H1 (cell line): Measurements from ENCODE around the gene SPHKAP. TPM values are rescaled to one million over a fixed set of nuclear protein-coding genes. Genes with fewer than 3 reads are reported as not detected.

ENCODE experiments used
- CTCF ChIA-PET: fragments of 300-600 bp; sonication (Branson Sonifier 250); formaldehyde crosslinking; loops from one replicate; lab custom pipeline; 2021; ENCODE audit not compliant: partially characterized antibody; lab: Charles Lee
- POLR2A ChIA-PET: fragments of 300-600 bp; sonication (Branson Sonifier 250); formaldehyde crosslinking; loops from one replicate; lab custom pipeline; 2021; ENCODE audit warnings: inconsistent platforms; ENCODE audit not compliant: partially characterized antibody; lab: Charles Lee
- DNase-seq, 2 experiments: peaks; one replicate each; pipeline versions ENCODE4 v3.0.0 to v3.0.0-alpha.2; 2010 to 2022; ENCODE audit warnings: low spot score in 2 of 2, low read depth in 1 of 2, mixed read lengths in 1 of 2
- FAIRE-seq: peaks from 2 replicates; lab custom pipeline; 2011; peaks lifted over from hg19 to GRCh38; lab: Jason Lieb, UNC
- H2AFZ ChIP-seq: 2 replicates; pipeline ENCODE4 v1.8.1; 2012; ENCODE audit warnings: low read length, inconsistent platforms
- H2AK5ac ChIP-seq: 2 replicates; pipeline ENCODE4 v1.6.1; 2013; ENCODE audit warnings: low read depth, low read length
- H2BK120ac ChIP-seq: replicated peaks from 2 replicates; pipeline ENCODE3; 2013; ENCODE audit warnings: low read depth, low read length, inconsistent platforms
- H2BK12ac ChIP-seq: 2 replicates; pipeline ENCODE4 v1.6.1; 2013; ENCODE audit warnings: low read depth, low read length
- H2BK15ac ChIP-seq: 2 replicates; pipeline ENCODE4 v1.6.1; 2013; ENCODE audit warnings: low read length
- H2BK20ac ChIP-seq: 2 replicates; pipeline ENCODE4 v1.6.1; 2013; ENCODE audit warnings: low read length
- H2BK5ac ChIP-seq: 2 replicates; pipeline ENCODE4 v1.6.1; 2013; ENCODE audit warnings: low read depth, low read length
- H3K14ac ChIP-seq: 2 replicates; pipeline ENCODE4 v1.6.1; 2013; ENCODE audit warnings: inconsistent platforms; ENCODE audit not compliant: insufficient read length
- H3K18ac ChIP-seq: 2 replicates; pipeline ENCODE4 v1.6.1; 2013; ENCODE audit warnings: low read length; ENCODE audit errors: extremely low read depth
- H3K23ac ChIP-seq: 2 replicates; pipeline ENCODE4 v1.6.1; 2013; ENCODE audit warnings: inconsistent platforms; ENCODE audit not compliant: insufficient read length
- H3K23me2 ChIP-seq: 2 replicates; pipeline ENCODE4 v1.6.1; 2013; ENCODE audit warnings: low read depth, low read length
- H3K27ac ChIP-seq: 2 replicates; pipeline ENCODE4 v1.6.1; 2011; ENCODE audit warnings: low read depth, low read length, inconsistent platforms
- H3K27me3 ChIP-seq, 4 experiments: replicated peaks in 1 of 4; 1 replicate in 1 of 4; 2 replicates in 3 of 4; pipeline versions ENCODE4 v1.6.1 to v1.8.1; 2011 to 2013; ENCODE audit warnings: low read length in 3 of 4, mild to moderate bottlenecking in 3 of 4, inconsistent platforms in 2 of 4, mixed read lengths in 2 of 4, moderate library complexity in 1 of 4; ENCODE audit not compliant: control insufficient read depth in 3 of 4, insufficient read depth in 3 of 4; ENCODE audit errors: extremely low read depth in 1 of 4
- H3K36me3 ChIP-seq, 4 experiments: 2 replicates each; pipeline versions ENCODE4 v1.6.1 to v1.8.1; 2011 to 2013; ENCODE audit warnings: mild to moderate bottlenecking in 4 of 4, low read length in 3 of 4, moderate library complexity in 2 of 4, control low read depth in 1 of 4, inconsistent platforms in 1 of 4; ENCODE audit not compliant: insufficient read depth in 4 of 4, control insufficient read depth in 2 of 4
- H3K4ac ChIP-seq: replicated peaks from 2 replicates; pipeline ENCODE3; 2013; ENCODE audit warnings: low read length, low read depth, mixed read lengths, inconsistent platforms; ENCODE audit not compliant: insufficient read length
- H3K4me1 ChIP-seq, 4 experiments: replicated peaks in 1 of 4; 1 replicate in 1 of 4; 2 replicates in 3 of 4; pipeline versions ENCODE4 v1.6.1 to v1.8.1; 2011 to 2013; ENCODE audit warnings: low read length in 3 of 4, inconsistent platforms in 2 of 4, mixed read lengths in 1 of 4; ENCODE audit not compliant: insufficient read depth in 4 of 4, control insufficient read depth in 3 of 4
- H3K4me2 ChIP-seq, 2 experiments: 2 replicates each; pipeline versions ENCODE4 v1.6.1 to v1.8.1; 2011 to 2013; ENCODE audit warnings: low read depth in 2 of 2, low read length in 2 of 2, control low read depth in 1 of 2, inconsistent platforms in 1 of 2, mild to moderate bottlenecking in 1 of 2; ENCODE audit not compliant: insufficient read depth in 1 of 2
- H3K4me3 ChIP-seq, 4 experiments: fragments of 200-600, 300-600 bp in 1 of 4; sonication (generic), shearing (Covaris generic), sonication (Bioruptor Twin) in 1 of 4; 2 replicates each; pipeline versions ENCODE4 v1.5.1 to v1.8.1; 2011 to 2016; ENCODE audit warnings: low read length in 4 of 4, low read depth in 3 of 4, control low read depth in 2 of 4, inconsistent platforms in 2 of 4, mild to moderate bottlenecking in 2 of 4, mixed read lengths in 1 of 4, moderate library complexity in 1 of 4; ENCODE audit not compliant: insufficient read depth in 2 of 4; ENCODE audit errors: extremely low read depth in 1 of 4
- H3K56ac ChIP-seq: replicated peaks from 2 replicates; pipeline ENCODE3; 2013; ENCODE audit warnings: low read depth, mild to moderate bottlenecking, mixed read lengths, low read length, inconsistent platforms; ENCODE audit not compliant: insufficient read length
- H3K79me1 ChIP-seq: 2 replicates; pipeline ENCODE4 v1.6.1; 2013; ENCODE audit warnings: low read depth, low read length, control low read depth
- H3K79me2 ChIP-seq, 2 experiments: 2 replicates each; pipeline versions ENCODE4 v1.6.1 to v1.8.1; 2012 to 2013; ENCODE audit warnings: low read length in 2 of 2, mild to moderate bottlenecking in 2 of 2, inconsistent platforms in 1 of 2; ENCODE audit not compliant: insufficient read depth in 2 of 2, control insufficient read depth in 1 of 2
- H3K9ac ChIP-seq, 4 experiments: replicated peaks in 1 of 4; 1 replicate in 1 of 4; 2 replicates in 3 of 4; pipeline versions ENCODE4 v1.6.1 to v1.8.1; 2011 to 2013; ENCODE audit warnings: low read depth in 3 of 4, low read length in 3 of 4, control low read depth in 2 of 4, mild to moderate bottlenecking in 2 of 4, moderate library complexity in 2 of 4, inconsistent platforms in 1 of 4; ENCODE audit errors: extremely low read depth in 1 of 4
- H3K9me3 ChIP-seq, 2 experiments: 2 replicates each; pipeline versions ENCODE4 v1.6.1 to v1.8.1; 2012 to 2013; ENCODE audit warnings: mild to moderate bottlenecking in 2 of 2, moderate library complexity in 2 of 2, control low read depth in 1 of 2, inconsistent platforms in 1 of 2, low read depth in 1 of 2, low read length in 1 of 2, mixed read lengths in 1 of 2; ENCODE audit not compliant: insufficient read depth in 2 of 2
- H4K20me1 ChIP-seq, 2 experiments: replicated peaks in 1 of 2; 2 replicates each; pipeline versions ENCODE3 to v1.8.1; 2011 to 2013; ENCODE audit warnings: inconsistent platforms in 2 of 2, low read length in 2 of 2, mild to moderate bottlenecking in 1 of 2; ENCODE audit not compliant: insufficient read depth in 2 of 2, control insufficient read depth in 1 of 2
- H4K5ac ChIP-seq: 2 replicates; pipeline ENCODE4 v1.6.1; 2013; ENCODE audit warnings: low read length, low read depth, mixed read lengths, inconsistent platforms; ENCODE audit not compliant: insufficient read length
- H4K8ac ChIP-seq: 2 replicates; pipeline ENCODE4 v1.8.0; 2013; ENCODE audit warnings: mild to moderate bottlenecking, moderate library complexity, low read length, inconsistent platforms; ENCODE audit not compliant: insufficient read depth; ENCODE audit errors: extremely low read depth
- H4K91ac ChIP-seq: replicated peaks from 2 replicates; pipeline ENCODE3; 2013; ENCODE audit warnings: low read length, mixed read lengths, inconsistent platforms; ENCODE audit not compliant: insufficient read length
- ATF2 ChIP-seq: IDR thresholded peaks from 2 replicates; pipeline ENCODE4 v1.6.1; 2012; ENCODE audit warnings: low read length, inconsistent platforms
- CHD2 ChIP-seq: IDR thresholded peaks from 2 replicates; pipeline ENCODE4 v1.6.1; 2012; ENCODE audit warnings: low read length, improper control_type of control experiment
- WGBS, 2 experiments: shearing (Covaris generic) in 1 of 2; methylation state at CpG; one replicate each; pipeline versions ENCODE4 v1.1.6 to v1.1.7; 2013 to 2015; ENCODE audit warnings: low lambda C conversion rate in 2 of 2, mixed read lengths in 2 of 2, inconsistent platforms in 1 of 2, low coverage in 1 of 2, missing lambda C conversion rate in 1 of 2; ENCODE audit not compliant: insufficient replicate concordance in 2 of 2, insufficient coverage in 1 of 2, insufficient read length in 1 of 2; ENCODE audit errors: extremely low coverage in 1 of 2, missing lambda C conversion rate in 1 of 2; 5-methylcytosine and 5-hydroxymethylcytosine counted together
- polyA plus RNA-seq, 7 experiments: library from polyadenylated mRNA; depleted of rRNA in 3 of 7; stranded (reverse) in 5 of 7; unstranded in 2 of 7; fragments of >200 nt in 5 of 7; fragments of 200-250 nt in 2 of 7; gene quantifications; 1 replicate in 5 of 7; 2 replicates in 1 of 7; 4 replicates in 1 of 7; pipeline versions ENCODE4 v1.2.1 to v1.2.3, GENCODE V29; 2011 to 2013; ENCODE audit warnings: missing spikeins in 2 of 7, mixed read lengths in 2 of 7
- total RNA-seq: library from RNA; stranded (reverse); fragmentation: NEBNext Ultra II Directional; extraction: Animal tissue kit (Norgen Biotek cat#: 25700); gene quantifications from 2 replicates; pipeline ENCODE4 v1.2.1, GENCODE V29; 2021

Gene SPHKAP
- total and polyA plus RNA-seq, 2 of the 8 experiments (the other 6 are each of a cell fraction or from before 2014, with no cell fraction given): 0.02 TPM; not detected in 1

DNA sequence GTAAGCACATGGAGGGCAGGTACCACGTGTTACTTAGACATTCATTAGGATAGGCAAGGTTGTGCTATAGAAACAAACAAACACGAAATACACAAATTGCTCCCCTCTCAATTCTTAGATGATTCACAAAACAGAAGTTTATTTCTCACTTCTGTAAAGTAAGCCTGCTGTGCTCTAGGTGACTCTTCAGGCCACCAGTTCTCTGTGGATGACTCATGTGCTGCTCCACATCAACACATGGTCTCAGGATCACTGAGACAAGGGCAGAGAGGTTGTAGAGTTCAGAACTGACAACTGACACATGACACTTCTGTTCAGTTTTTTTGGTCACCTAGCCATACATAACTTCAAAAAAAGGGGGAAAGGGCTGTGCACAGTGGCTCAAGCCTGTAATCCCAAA lies 239.5 kb downstream of the SPHKAP start:
- 0 out of 4 replicates have a peak, but pooled peaks cover 0 to 9% of the 10 kb centered on the region in 2 experiments for H3K9me3 ChIP-seq
- no peak overlapping the region for H2BK120ac ChIP-seq
- H4K91ac ChIP-seq: no peak overlapping the region
- H3K23ac ChIP-seq: no peak overlapping the region
- H2BK20ac ChIP-seq: no peak overlapping the region
- H3K79me2 ChIP-seq: no peaks in the 10 kb centered on the region
- H3K4me2 ChIP-seq: no peak overlapping the region
- TF ChIP-seq ATF2: no peak
- TF ChIP-seq CHD2: no peak
- TF ChIP-seq, all 59 proteins: peak for 0
- Histone ChIP-seq H3K9ac (no peak overlapping the region), H3K27ac (no peak overlapping the region), H2AK5ac (no peak overlapping the region), H2AFZ (no peak overlapping the region), H2BK15ac (no peak overlapping the region), H3K56ac (no peak overlapping the region), H3K14ac (no peak overlapping the region), H3K4ac (no peak overlapping the region), H3K4me1 (peaks cover 0 to 2% (median 0%) of the 10 kb centered on the region in 4 experiments; a peak in 1 of 7 replicates), H4K20me1 (no peaks in the 10 kb centered on the region), H3K79me1 (no peaks in the 10 kb centered on the region), H3K18ac (no peak overlapping the region), H4K8ac (no peak overlapping the region), H2BK12ac (no peak overlapping the region), H3K27me3 (no peaks in the 10 kb centered on the region), H4K5ac (no peak overlapping the region), H3K36me3 (no peaks in the 10 kb centered on the region), H3K23me2 (no peaks in the 10 kb centered on the region), H3K4me3 (no peak overlapping the region), H2BK5ac (no peak overlapping the region)
- 80% methylated on average over 2 of the region's 2 CpGs; no CpG with 5 or more reads in 1 of the 2 experiments for WGBS, 2 experiments
- ChIA-PET CTCF (interaction anchor here (1.6 to 3.3 kb wide), 3 partner anchors 10 to 715 kb away, joined by 5 to 12 read pairs (median 8); no protein-coding TSS in a partner anchor), POLR2A (no interaction called here)
- no peak for FAIRE-seq
- no peak for DNase-seq
